ENCODE measurements around the gene PHF1.

DNA sequence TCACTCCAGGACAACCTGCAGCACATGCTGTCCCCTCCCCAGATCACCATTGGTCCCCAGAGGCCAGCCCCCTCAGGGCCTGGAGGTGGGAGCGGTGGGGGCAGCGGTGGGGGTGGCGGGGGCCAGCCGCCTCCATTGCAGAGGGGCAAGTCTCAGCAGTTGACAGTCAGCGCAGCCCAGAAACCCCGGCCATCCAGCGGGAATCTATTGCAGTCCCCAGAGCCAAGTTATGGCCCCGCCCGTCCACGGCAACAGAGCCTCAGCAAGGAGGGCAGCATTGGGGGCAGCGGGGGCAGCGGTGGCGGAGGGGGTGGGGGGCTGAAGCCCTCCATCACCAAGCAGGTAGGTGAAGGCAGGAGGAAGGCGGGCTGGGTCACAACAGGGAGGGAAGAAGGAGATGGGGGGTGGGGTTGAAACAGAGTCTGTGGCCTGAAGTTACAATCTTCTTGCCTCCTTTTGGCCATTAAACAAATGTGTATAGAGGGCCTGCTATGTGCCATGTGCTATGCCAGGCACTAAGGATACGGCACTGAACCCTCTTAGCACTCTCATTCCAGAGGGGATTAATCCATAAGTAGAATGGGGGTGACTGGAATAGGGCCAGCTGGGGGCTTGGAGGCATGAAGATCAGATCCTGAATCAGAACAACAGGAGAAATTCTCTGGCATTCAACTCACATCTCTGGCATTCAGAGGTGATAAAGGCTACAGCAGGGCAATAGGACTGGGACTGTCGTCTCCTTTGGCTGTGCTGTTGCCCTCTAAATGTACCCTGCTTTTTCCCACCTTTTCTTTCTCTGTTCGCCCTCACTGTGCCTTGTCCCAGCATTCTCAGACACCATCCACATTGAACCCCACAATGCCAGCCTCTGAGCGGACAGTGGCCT, 33.0 kb downstream of the PHF1 start:
- TF ChIP-seq, protein P1, sequence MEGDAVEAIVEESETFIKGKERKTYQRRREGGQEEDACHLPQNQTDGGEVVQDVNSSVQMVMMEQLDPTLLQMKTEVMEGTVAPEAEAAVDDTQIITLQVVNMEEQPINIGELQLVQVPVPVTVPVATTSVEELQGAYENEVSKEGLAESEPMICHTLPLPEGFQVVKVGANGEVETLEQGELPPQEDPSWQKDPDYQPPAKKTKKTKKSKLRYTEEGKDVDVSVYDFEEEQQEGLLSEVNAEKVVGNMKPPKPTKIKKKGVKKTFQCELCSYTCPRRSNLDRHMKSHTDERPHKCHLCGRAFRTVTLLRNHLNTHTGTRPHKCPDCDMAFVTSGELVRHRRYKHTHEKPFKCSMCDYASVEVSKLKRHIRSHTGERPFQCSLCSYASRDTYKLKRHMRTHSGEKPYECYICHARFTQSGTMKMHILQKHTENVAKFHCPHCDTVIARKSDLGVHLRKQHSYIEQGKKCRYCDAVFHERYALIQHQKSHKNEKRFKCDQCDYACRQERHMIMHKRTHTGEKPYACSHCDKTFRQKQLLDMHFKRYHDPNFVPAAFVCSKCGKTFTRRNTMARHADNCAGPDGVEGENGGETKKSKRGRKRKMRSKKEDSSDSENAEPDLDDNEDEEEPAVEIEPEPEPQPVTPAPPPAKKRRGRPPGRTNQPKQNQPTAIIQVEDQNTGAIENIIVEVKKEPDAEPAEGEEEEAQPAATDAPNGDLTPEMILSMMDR (IDR thresholded peaks at IDR 0.05), result no peak
- TF ChIP-seq POLR2A (IDR thresholded peaks at IDR 0.05), result no peak

All from prostate gland (tissue), 2 donors.